ENCODE data around the gene CCDC33.

DNA sequence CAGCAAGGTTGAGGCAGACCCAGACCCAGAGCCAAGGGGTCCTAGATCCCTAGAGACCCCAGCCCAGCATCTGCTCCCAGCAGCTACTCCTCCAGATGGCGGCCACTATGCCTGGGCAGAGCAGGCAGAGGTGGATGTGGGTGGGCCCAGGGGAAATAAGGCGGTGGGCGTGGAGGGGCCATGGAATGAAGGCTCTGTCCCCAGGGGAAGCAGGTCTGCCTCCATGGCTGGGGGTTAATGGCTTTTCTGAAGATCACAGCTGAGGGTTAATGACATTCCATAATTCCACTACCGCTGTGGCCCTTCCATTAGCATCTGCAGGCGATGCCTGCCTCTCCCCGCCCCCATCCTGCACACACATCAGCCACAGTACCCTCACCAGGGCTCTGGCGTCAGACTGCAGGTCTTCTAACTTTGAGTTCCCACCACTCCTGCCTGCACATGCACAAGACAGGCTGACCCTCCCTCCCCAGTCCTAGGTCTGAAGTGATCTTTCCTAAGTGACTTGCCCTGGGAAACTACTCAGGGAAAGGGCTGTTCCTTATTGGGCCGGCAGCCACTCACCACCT lies 41.2 kb downstream of the CCDC33 start:
- TF ChIP-seq CREB1 (IDR thresholded peaks at IDR 0.05; ENCODE audit: low read depth) (no peak), PAX5 (IDR thresholded peaks at IDR 0.05; ENCODE audit: borderline replicate concordance, low read depth, low read length) (no peak)
- TF ChIP-seq, protein P1, sequence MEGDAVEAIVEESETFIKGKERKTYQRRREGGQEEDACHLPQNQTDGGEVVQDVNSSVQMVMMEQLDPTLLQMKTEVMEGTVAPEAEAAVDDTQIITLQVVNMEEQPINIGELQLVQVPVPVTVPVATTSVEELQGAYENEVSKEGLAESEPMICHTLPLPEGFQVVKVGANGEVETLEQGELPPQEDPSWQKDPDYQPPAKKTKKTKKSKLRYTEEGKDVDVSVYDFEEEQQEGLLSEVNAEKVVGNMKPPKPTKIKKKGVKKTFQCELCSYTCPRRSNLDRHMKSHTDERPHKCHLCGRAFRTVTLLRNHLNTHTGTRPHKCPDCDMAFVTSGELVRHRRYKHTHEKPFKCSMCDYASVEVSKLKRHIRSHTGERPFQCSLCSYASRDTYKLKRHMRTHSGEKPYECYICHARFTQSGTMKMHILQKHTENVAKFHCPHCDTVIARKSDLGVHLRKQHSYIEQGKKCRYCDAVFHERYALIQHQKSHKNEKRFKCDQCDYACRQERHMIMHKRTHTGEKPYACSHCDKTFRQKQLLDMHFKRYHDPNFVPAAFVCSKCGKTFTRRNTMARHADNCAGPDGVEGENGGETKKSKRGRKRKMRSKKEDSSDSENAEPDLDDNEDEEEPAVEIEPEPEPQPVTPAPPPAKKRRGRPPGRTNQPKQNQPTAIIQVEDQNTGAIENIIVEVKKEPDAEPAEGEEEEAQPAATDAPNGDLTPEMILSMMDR (IDR thresholded peaks at IDR 0.05 in 2 of 3, conservative IDR thresholded peaks at IDR 0.05 in 1 of 3; ENCODE audit: control insufficient read depth in 2 of 3, extremely low read depth in 1 of 3, insufficient read depth in 1 of 3, low read depth in 3 of 3, low read length in 3 of 3): no peak

Data from GM12878 (cell line).